PC-3 (cell line): ENCODE results near the gene ACAP3. TPM values are rescaled to one million over a fixed set of nuclear protein-coding genes. Genes with fewer than 3 reads are reported as not detected.
A peak's percentile ranks its signal among the peaks of the same experiment; 100 is the strongest.

Experiments used
- ATAC-seq: fragments of 200-7000 bp; cut with Tn5 transposase; 2 replicates; pipeline ENCODE4 v1.9.1; 2020; ENCODE audit warnings: mild to moderate bottlenecking, moderate library complexity
- BruUV-seq: library from RNA; stranded (reverse); fragments of 400-500 nt; replicated peaks from 2 replicates; lab custom pipeline; 2021; lab: Mats Ljungman, UMichigan
- CTCF ChIA-PET: fragments of 300-600 bp; sonication (Branson Sonifier 250); formaldehyde crosslinking; loops from one replicate; lab custom pipeline; 2022; ENCODE audit warnings: antibody characterized with exemption; lab: Charles Lee
- POLR2A ChIA-PET: fragments of 300-600 bp; sonication (Branson Sonifier 250); formaldehyde crosslinking; loops from one replicate; lab custom pipeline; 2022; ENCODE audit warnings: antibody characterized with exemption; ENCODE audit not compliant: unreplicated experiment; lab: Charles Lee
- DNase-seq: peaks from one replicate; pipeline ENCODE4 v3.0.0-alpha.2; 2015
- H2AFZ ChIP-seq: fragments of 300-600 bp; sonication (generic); 2 replicates; pipeline ENCODE4 v1.6.0; 2016; ENCODE audit warnings: antibody characterized with exemption, low read length
- H3F3A ChIP-seq: fragments of 300-600 bp; sonication (generic); one replicate; pipeline ENCODE4 v1.6.0; 2017; ENCODE audit warnings: antibody characterized with exemption, low read length, control low read depth, mild to moderate bottlenecking; ENCODE audit not compliant: unreplicated experiment
- H3K27ac ChIP-seq: fragments of 300-600 bp; sonication (generic); 2 replicates; pipeline ENCODE4 v1.5.1; 2016; ENCODE audit warnings: mild to moderate bottlenecking, low read length
- H3K27me3 ChIP-seq: fragments of 300-600 bp; sonication (generic); 2 replicates; pipeline ENCODE4 v1.6.1; 2016; ENCODE audit warnings: low read length, mixed read lengths
- H3K36me3 ChIP-seq: fragments of 300-600 bp; sonication (generic); 2 replicates; pipeline ENCODE4 v1.6.1; 2016; ENCODE audit warnings: low read depth, mixed run types, low read length, mixed read lengths
- H3K4me1 ChIP-seq: fragments of 300-600 bp; sonication (generic); 2 replicates; pipeline ENCODE4 v1.5.1; 2016; ENCODE audit warnings: low read length; ENCODE audit not compliant: insufficient read depth
- H3K4me2 ChIP-seq: fragments of 300-600 bp; sonication (generic); 2 replicates; pipeline ENCODE4 v1.6.0; 2016; ENCODE audit warnings: low read length
- H3K4me3 ChIP-seq: fragments of 300-600 bp; sonication (generic); 2 replicates; pipeline ENCODE4 v1.5.1; 2016; ENCODE audit warnings: mild to moderate bottlenecking, low read length, mixed read lengths
- H3K79me2 ChIP-seq: fragments of 300-600 bp; sonication (generic); 2 replicates; pipeline ENCODE4 v1.6.1; 2017; ENCODE audit warnings: low read length, mixed read lengths
- H3K9ac ChIP-seq: fragments of 300-600 bp; sonication (generic); 2 replicates; pipeline ENCODE4 v1.6.0; 2016; ENCODE audit warnings: mild to moderate bottlenecking, low read length
- H3K9me2 ChIP-seq: fragments of 300-600 bp; sonication (generic); replicated peaks from 2 replicates; pipeline ENCODE4 v1.6.1; 2016; ENCODE audit warnings: mixed run types, low read length, mixed read lengths
- H3K9me3 ChIP-seq: fragments of 300-600 bp; sonication (generic); 2 replicates; pipeline ENCODE4 v1.6.1; 2016; ENCODE audit warnings: low read length, mixed read lengths
- H4K20me1 ChIP-seq: fragments of 300-600 bp; sonication (generic); 2 replicates; pipeline ENCODE4 v1.6.1; 2016; ENCODE audit warnings: low read length, mixed read lengths
- EZH2 ChIP-seq: fragments of 300-600 bp; sonication (generic); IDR thresholded peaks from one replicate; pipeline ENCODE4 v1.6.1; 2017; ENCODE audit warnings: antibody characterized with exemption, mild to moderate bottlenecking, low read length; ENCODE audit not compliant: unreplicated experiment
- EZH2phosphoT487 ChIP-seq: fragments of 300-600 bp; sonication (generic); IDR thresholded peaks from 2 replicates; pipeline ENCODE4 v1.6.1; 2018; ENCODE audit warnings: mild to moderate bottlenecking, antibody characterized with exemption, low read length, borderline replicate concordance
- intact Hi-C: fragments of 100-400 bp; cut with micrococcal nuclease; formaldehyde crosslinking; loops from 2 replicates; pipeline ENCODE4 v1.9.0; 2023
- microRNA-seq: library from miRNA; unstranded; fragments of <30 nt; microRNA quantifications from one replicate; pipeline ENCODE4 v1.1.0, GENCODE V29; 2020; ENCODE audit not compliant: unreplicated experiment
- total RNA-seq: library from RNA; depleted of rRNA; stranded (reverse); fragments of >200 nt; gene quantifications from 2 replicates; pipeline ENCODE4 v1.2.3, GENCODE V29; 2014; rRNA removed
- TF ChIP-seq, protein P1 (sequence below): fragments of 300-600 bp; sonication (generic); conservative IDR thresholded peaks from 2 replicates; pipeline ENCODE4 v1.5.1; 2017; ENCODE audit warnings: antibody characterized with exemption, low read depth, mild to moderate bottlenecking, low read length

Gene ACAP3
- total RNA-seq, 1 experiment from 2014 or later = 116 TPM

- no peaks in the 10 kb centered on the region for H4K20me1 ChIP-seq
- H3K4me1 ChIP-seq = peaks cover 25% of the 10 kb centered on the region
- no peak overlapping the region for H3K4me3 ChIP-seq
- H3K9me3 ChIP-seq = no peaks in the 10 kb centered on the region
- ChIA-PET POLR2A (no interaction called here), CTCF (interaction anchor here (0.6 kb wide), 1 partner anchor 39 kb away, joined by 3 read pairs; no protein-coding TSS in a partner anchor)
- no peak overlapping the region for H3K9ac ChIP-seq
- H3K4me2 ChIP-seq = no peak overlapping the region
- ATAC-seq = no peak
- no peak for DNase-seq
- intact Hi-C loops = no loop called here
- no peak overlapping the region for H3K27ac ChIP-seq
- BruUV-seq = no TSS peak
- H3K27me3 ChIP-seq = no peaks in the 10 kb centered on the region
- H3K79me2 ChIP-seq = no peaks in the 10 kb centered on the region
- no peak overlapping the region for H2AFZ ChIP-seq
- H3K9me2 ChIP-seq = no peaks in the 10 kb centered on the region
- no peaks in the 10 kb centered on the region for H3K36me3 ChIP-seq
- no peaks in the 10 kb centered on the region for H3F3A ChIP-seq
- TF ChIP-seq, protein P1, sequence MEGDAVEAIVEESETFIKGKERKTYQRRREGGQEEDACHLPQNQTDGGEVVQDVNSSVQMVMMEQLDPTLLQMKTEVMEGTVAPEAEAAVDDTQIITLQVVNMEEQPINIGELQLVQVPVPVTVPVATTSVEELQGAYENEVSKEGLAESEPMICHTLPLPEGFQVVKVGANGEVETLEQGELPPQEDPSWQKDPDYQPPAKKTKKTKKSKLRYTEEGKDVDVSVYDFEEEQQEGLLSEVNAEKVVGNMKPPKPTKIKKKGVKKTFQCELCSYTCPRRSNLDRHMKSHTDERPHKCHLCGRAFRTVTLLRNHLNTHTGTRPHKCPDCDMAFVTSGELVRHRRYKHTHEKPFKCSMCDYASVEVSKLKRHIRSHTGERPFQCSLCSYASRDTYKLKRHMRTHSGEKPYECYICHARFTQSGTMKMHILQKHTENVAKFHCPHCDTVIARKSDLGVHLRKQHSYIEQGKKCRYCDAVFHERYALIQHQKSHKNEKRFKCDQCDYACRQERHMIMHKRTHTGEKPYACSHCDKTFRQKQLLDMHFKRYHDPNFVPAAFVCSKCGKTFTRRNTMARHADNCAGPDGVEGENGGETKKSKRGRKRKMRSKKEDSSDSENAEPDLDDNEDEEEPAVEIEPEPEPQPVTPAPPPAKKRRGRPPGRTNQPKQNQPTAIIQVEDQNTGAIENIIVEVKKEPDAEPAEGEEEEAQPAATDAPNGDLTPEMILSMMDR = no peak
- no peak for TF ChIP-seq EZH2phosphoT487
- TF ChIP-seq EZH2 = no peak
Measured at GRCh38 chr1:1242461-1243265, 65.1 kb downstream of the ACAP3 start.

Small RNA genes within 50 kb of the gene (microRNA-seq; reads per million reads assigned to microRNA genes)
- gene MIR6726 (3.3 reads per million, percentile 9 among the genes with 10 or more reads in this experiment), gene MIR6727 (not detected), gene MIR6808 (1.3 reads per million)

Other genes starting within 250 kb of the ACAP3 start
- 147 and 171 TPM in 2 replicates for gene RNF223, start 233.6 kb downstream of the ACAP3 start, total RNA-seq
- 61.7 and 78.0 TPM in 2 replicates for gene C1orf159, start 191.8 kb downstream of the ACAP3 start, total RNA-seq
- gene TTLL10, start 134.1 kb downstream of the ACAP3 start, total RNA-seq = 0.36 and 0.46 TPM in 2 replicates
- gene TNFRSF18, start 101.3 kb downstream of the ACAP3 start, total RNA-seq = 87.2 and 120 TPM in 2 replicates
- gene TNFRSF4, start 93.8 kb downstream of the ACAP3 start, total RNA-seq = 0.11 and 0.17 TPM in 2 replicates
- 254 and 317 TPM in 2 replicates for gene SDF4, start 75.9 kb downstream of the ACAP3 start, total RNA-seq
- 74.0 and 92.2 TPM in 2 replicates for gene B3GALT6, start 75.7 kb downstream of the ACAP3 start, total RNA-seq
- gene C1QTNF12, start 61.2 kb downstream of the ACAP3 start, total RNA-seq = 2.8 and 3.9 TPM in 2 replicates
- gene UBE2J2, start 34.1 kb downstream of the ACAP3 start, total RNA-seq = 182 and 200 TPM in 2 replicates
- 4.2 and 5.3 TPM in 2 replicates for gene SCNN1D, start 27.5 kb downstream of the ACAP3 start, total RNA-seq
- gene PUSL1, start 667 bp upstream of the ACAP3 start, total RNA-seq = 132 and 142 TPM in 2 replicates
- 254 and 324 TPM in 2 replicates for gene INTS11, start 16.7 kb upstream of the ACAP3 start, total RNA-seq
- 141 and 168 TPM in 2 replicates for gene CPTP, start 16.9 kb upstream of the ACAP3 start, total RNA-seq
- 1.9 and 4.3 TPM in 2 replicates for gene TAS1R3, start 23.4 kb upstream of the ACAP3 start, total RNA-seq
- gene DVL1, start 41.5 kb upstream of the ACAP3 start, total RNA-seq = 626 and 813 TPM in 2 replicates
- 25.3 and 29.0 TPM in 2 replicates for gene MXRA8, start 50.6 kb upstream of the ACAP3 start, total RNA-seq
- gene AURKAIP1, start 67.3 kb upstream of the ACAP3 start, total RNA-seq = 823 and 1,067 TPM in 2 replicates
- gene CCNL2, start 91.4 kb upstream of the ACAP3 start, total RNA-seq = 356 and 385 TPM in 2 replicates
- 439 and 506 TPM in 2 replicates for gene MRPL20, start 99.4 kb upstream of the ACAP3 start, total RNA-seq
- gene ANKRD65, start 113.3 kb upstream of the ACAP3 start, total RNA-seq = 0.18 and 1.1 TPM in 2 replicates
- gene VWA1, start 127.8 kb upstream of the ACAP3 start, total RNA-seq = 59.1 and 74.5 TPM in 2 replicates
- 0.29 and 1.4 TPM in 2 replicates for gene ATAD3C, start 141.8 kb upstream of the ACAP3 start, total RNA-seq
- gene ATAD3B, start 163.8 kb upstream of the ACAP3 start, total RNA-seq = 140 and 190 TPM in 2 replicates
- 186 and 243 TPM in 2 replicates for gene ATAD3A, start 204.2 kb upstream of the ACAP3 start, total RNA-seq
- 0.87 and 2.0 TPM in 2 replicates for gene TMEM240, start 232.7 kb upstream of the ACAP3 start, total RNA-seq